Testis (tissue), 3 donors: Measurements from ENCODE around the gene COL15A1. TPM values are rescaled to one million over a fixed set of nuclear protein-coding genes. Genes with fewer than 3 reads are reported as not detected.

Source experiments
- DNase-seq: peaks from one replicate; pipeline ENCODE4 v3.0.0-alpha.2; 2019
- H3K27ac ChIP-seq, 2 donors: fragments of 200-600 bp; sonication (generic); one replicate each; pipeline ENCODE4 v1.5.1; 2019
- H3K27me3 ChIP-seq: fragments of 200-600 bp; sonication (generic); one replicate; pipeline ENCODE4 v1.5.1; 2019
- H3K36me3 ChIP-seq: fragments of 200-600 bp; sonication (generic); one replicate; pipeline ENCODE4 v1.5.1; 2017; ENCODE audit warnings: low read depth; ENCODE audit errors: missing control alignments
- H3K4me1 ChIP-seq: fragments of 200-600 bp; sonication (generic); one replicate; pipeline ENCODE4 v1.5.1; 2019
- H3K4me3 ChIP-seq, 2 donors: fragments of 200-600 bp; sonication (generic); one replicate each; pipeline ENCODE4 v1.5.1; 2017 to 2019
- H3K9me3 ChIP-seq: fragments of 200-600 bp; sonication (generic); one replicate; pipeline ENCODE4 v1.5.1; 2017
- POLR2A ChIP-seq: fragments of 450-650 bp; IDR thresholded peaks from one replicate; pipeline ENCODE4 v1.6.1; 2017; ENCODE audit warnings: antibody characterized with exemption, mild to moderate bottlenecking, moderate library complexity
- whole genome bisulfite sequencing, 2 donors: methylation state at CpG; one replicate each; pipeline ENCODE4 v1.1.5; 2018; 5-methylcytosine and 5-hydroxymethylcytosine counted together
- intact Hi-C: fragments of 100-400 bp; cut with DNase I; formaldehyde crosslinking; loops from one replicate; pipeline ENCODE4 v1.15.1; 2023; ENCODE audit warnings: low total_unique reads
- polyA plus RNA-seq: library from polyadenylated mRNA; stranded (reverse); fragments of 350-450 nt; fragmentation: Illumina TruSeq; extraction: RNeasy Lipid Tissue Mini Kit (QIAGEN cat#74804); gene quantifications from one replicate; pipeline ENCODE4 v1.2.3, GENCODE V29; 2014; ENCODE audit warnings: low read depth, low replicate concordance; ENCODE audit not compliant: insufficient read depth
- total RNA-seq, 2 donors: library from RNA; depleted of rRNA; stranded (reverse); fragments of >200 nt; gene quantifications; one replicate each; pipeline ENCODE4 v1.2.3, GENCODE V29; 2016
- TF ChIP-seq, protein P1 (sequence below), 3 experiments: fragments of 450-650 bp in 2 of 3; fragments of 200-600 bp in 1 of 3; sonication (generic) in 1 of 3; IDR thresholded peaks; one replicate each; pipeline ENCODE4 v1.5.1; 2016 to 2019; ENCODE audit warnings: antibody characterized with exemption in 3 of 3, mild to moderate bottlenecking in 2 of 3, moderate library complexity in 1 of 3

COL15A1 gene
- total and polyA plus RNA-seq, 3 donors from 2014 or later: 37.2 to 55.5 (median 49.4) TPM

DNA sequence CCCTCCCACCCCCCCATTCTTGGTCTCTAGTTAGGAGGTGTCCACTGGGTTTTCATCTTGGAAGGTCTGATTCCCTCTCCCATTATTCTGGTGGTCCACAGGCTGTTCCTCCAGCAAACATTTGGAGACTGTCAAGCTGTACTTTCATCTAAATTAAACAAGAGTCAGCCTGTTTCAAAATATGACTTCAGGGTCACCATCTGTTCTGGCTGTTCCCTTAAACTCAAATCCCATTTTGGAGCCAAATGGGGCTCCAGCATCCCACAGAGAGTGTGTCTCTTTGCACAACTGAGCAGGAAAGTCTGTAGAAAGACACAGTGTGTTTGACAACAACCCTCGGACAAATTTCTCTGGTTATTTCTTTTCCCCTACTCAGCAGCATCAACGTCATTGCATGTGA is 20.5 kb downstream of the COL15A1 start:
- WGBS, 2 donors: 38% methylated on average over 2 of the region's 2 CpGs
- DNase-seq: no peak
- no peak for TF ChIP-seq POLR2A
- TF ChIP-seq, protein P1, sequence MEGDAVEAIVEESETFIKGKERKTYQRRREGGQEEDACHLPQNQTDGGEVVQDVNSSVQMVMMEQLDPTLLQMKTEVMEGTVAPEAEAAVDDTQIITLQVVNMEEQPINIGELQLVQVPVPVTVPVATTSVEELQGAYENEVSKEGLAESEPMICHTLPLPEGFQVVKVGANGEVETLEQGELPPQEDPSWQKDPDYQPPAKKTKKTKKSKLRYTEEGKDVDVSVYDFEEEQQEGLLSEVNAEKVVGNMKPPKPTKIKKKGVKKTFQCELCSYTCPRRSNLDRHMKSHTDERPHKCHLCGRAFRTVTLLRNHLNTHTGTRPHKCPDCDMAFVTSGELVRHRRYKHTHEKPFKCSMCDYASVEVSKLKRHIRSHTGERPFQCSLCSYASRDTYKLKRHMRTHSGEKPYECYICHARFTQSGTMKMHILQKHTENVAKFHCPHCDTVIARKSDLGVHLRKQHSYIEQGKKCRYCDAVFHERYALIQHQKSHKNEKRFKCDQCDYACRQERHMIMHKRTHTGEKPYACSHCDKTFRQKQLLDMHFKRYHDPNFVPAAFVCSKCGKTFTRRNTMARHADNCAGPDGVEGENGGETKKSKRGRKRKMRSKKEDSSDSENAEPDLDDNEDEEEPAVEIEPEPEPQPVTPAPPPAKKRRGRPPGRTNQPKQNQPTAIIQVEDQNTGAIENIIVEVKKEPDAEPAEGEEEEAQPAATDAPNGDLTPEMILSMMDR (IDR thresholded peaks at IDR 0.05): no peak
- Histone ChIP-seq H3K4me1 (peaks cover 37% of the 10 kb centered on the region), H3K27me3 (no peaks in the 10 kb centered on the region), H3K27ac (peak overlapping the region in 1 of 2 donors; percentile 13), H3K36me3 (no peaks in the 10 kb centered on the region), H3K9me3 (no peaks in the 10 kb centered on the region), H3K4me3 (no peak overlapping the region)
- intact Hi-C loops: no loop called here

DNA sequence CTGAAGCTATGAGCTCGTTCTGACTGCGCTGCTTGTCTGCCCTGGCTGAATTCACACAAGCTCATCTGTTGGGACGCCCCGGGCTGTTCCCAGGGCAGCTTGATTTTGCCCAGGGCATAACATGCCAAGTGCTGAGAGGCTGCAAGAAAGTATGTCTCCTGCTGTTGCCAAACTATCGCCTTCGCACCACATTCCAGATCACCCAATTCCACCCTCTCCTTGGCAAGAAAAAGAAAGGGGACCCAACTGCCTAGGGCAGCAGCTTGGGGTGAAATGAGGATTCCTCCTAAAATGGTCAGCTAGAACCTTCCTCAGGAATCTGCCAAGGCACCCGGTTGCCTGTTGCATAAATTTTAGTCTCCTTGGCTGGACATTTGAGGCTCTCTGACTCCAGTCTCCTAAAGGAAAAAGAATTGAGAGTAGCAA is 21.2 kb downstream of the COL15A1 start:
- intact Hi-C loops: no loop called here
- Histone ChIP-seq H3K9me3 (no peaks in the 10 kb centered on the region), H3K27ac (no peak overlapping the region), H3K4me3 (no peak overlapping the region), H3K4me1 (peaks cover 30% of the 10 kb centered on the region), H3K27me3 (no peaks in the 10 kb centered on the region), H3K36me3 (no peaks in the 10 kb centered on the region)
- no peak for DNase-seq
- no peak for TF ChIP-seq POLR2A
- TF ChIP-seq, protein P1 (IDR thresholded peaks at IDR 0.05): no peak
- 58 to 60% methylated on average over 2 to 7 of the region's 7 CpGs for WGBS, 2 donors

DNA sequence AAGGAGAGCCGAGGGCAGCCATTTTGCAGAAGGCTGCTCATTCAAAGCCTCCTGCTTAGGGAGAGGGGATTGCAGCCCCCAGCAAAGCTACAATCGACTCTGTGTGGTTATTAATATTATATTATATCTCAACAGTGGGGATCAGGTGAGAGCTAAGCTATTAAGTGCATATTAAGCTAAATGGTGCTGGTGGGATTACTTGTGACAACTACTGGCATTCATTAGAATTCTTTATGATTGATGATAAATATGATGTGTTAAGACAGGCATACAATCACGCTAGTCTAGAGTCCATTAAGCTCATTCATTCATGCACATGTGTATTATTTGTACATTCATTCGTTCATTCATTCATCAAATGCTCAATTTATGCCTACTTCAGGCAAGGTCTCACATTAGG is 23.0 kb downstream of the COL15A1 start:
- H3K27ac ChIP-seq: no peak overlapping the region
- no peaks in the 10 kb centered on the region for H3K36me3 ChIP-seq
- WGBS, 2 donors: 83 to 86% methylated on average over 4 of the region's 4 CpGs
- no peaks in the 10 kb centered on the region for H3K27me3 ChIP-seq
- no peak for DNase-seq
- peaks cover 33% of the 10 kb centered on the region for H3K4me1 ChIP-seq
- TF ChIP-seq, protein P1 (IDR thresholded peaks at IDR 0.05): no peak
- TF ChIP-seq POLR2A: no peak
- no peak overlapping the region for H3K4me3 ChIP-seq
- no peaks in the 10 kb centered on the region for H3K9me3 ChIP-seq
- intact Hi-C loops: no loop called here

DNA sequence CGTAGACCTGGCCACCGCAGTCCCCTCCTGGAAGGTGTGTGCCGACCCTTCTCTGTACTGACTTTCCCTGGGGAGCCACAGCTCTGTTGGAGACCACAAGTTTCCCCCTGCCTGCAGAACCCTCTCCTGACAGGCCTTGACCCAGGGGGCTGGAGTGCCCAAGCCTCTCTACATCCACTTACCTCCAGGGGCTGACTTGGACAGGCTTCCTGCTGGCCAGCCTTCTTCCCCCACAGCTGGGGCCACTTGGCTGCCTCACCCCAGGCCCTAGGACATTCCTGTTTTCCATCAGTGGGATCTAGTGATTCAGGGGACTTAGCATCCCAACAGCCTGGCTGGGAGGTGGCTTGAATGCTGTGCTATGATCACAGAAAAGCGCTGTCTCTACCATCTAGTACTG is 23.6 kb downstream of the COL15A1 start:
- no peak for TF ChIP-seq POLR2A
- TF ChIP-seq, protein P1 (IDR thresholded peaks at IDR 0.05): no peak
- 83 to 87% methylated on average over 3 to 4 of the region's 4 CpGs for WGBS, 2 donors
- H3K4me1 ChIP-seq: peaks cover 28% of the 10 kb centered on the region
- H3K9me3 ChIP-seq: no peaks in the 10 kb centered on the region
- no peaks in the 10 kb centered on the region for H3K36me3 ChIP-seq
- H3K4me3 ChIP-seq: no peak overlapping the region
- no peak overlapping the region for H3K27ac ChIP-seq
- intact Hi-C loops: no loop called here
- no peak for DNase-seq
- no peaks in the 10 kb centered on the region for H3K27me3 ChIP-seq

DNA sequence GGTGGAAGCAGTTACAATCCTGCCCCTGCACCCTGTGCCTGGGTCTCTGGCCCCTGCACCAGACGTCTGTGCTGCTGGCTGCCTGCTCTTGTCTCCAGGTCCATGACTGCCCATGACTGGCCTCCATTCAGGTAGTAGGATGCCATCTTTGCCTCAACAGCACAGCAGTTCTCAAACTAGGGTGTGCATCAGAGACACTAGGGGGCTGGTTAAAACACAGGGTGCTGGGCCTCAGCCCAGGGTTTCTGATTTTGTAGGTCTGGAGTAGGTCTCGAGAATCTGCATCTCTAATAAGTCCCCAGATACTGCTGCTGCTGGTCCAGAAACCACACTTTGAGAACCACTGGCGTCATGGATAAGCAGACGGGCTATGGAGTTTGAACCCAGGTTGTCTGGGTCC is 24.0 kb downstream of the COL15A1 start:
- Histone ChIP-seq H3K36me3 (no peaks in the 10 kb centered on the region), H3K27me3 (no peaks in the 10 kb centered on the region), H3K4me3 (no peak overlapping the region), H3K27ac (no peak overlapping the region), H3K4me1 (peaks cover 28% of the 10 kb centered on the region), H3K9me3 (no peaks in the 10 kb centered on the region)
- 73 to 75% methylated on average over 3 to 4 of the region's 4 CpGs for WGBS, 2 donors
- no peak for DNase-seq
- intact Hi-C loops: no loop called here
- TF ChIP-seq, protein P1 (IDR thresholded peaks at IDR 0.05): no peak
- TF ChIP-seq POLR2A: no peak
